ENCODE data around the gene FGB.

FGB gene

DNA sequence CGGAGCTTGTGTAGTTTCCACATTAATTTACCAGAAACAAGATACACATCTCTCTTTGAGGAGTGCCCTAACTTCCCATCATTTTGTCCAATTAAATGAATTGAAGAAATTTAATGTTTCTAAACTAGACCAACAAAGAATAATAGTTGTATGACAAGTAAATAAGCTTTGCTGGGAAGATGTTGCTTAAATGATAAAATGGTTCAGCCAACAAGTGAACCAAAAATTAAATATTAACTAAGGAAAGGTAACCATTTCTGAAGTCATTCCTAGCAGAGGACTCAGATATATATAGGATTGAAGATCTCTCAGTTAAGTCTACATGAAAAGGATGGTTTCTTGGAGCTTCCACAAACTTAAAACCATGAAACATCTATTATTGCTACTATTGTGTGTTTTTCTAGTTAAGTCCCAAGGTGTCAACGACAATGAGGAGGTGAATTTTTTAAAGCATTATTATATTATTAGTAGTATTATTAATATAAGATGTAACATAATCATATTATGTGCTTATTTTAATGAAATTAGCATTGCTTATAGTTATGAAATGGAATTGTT is at the start of gene FGB:
FGB (plus strand) TSS at position 315 of the 558 bp plus-strand sequence; CDS start at position 323, 8 bp downstream.
- in situ Hi-C loops (cut with HindIII; ENCODE audit: low sequenced_read_pairs), result no loop called here

DNA sequence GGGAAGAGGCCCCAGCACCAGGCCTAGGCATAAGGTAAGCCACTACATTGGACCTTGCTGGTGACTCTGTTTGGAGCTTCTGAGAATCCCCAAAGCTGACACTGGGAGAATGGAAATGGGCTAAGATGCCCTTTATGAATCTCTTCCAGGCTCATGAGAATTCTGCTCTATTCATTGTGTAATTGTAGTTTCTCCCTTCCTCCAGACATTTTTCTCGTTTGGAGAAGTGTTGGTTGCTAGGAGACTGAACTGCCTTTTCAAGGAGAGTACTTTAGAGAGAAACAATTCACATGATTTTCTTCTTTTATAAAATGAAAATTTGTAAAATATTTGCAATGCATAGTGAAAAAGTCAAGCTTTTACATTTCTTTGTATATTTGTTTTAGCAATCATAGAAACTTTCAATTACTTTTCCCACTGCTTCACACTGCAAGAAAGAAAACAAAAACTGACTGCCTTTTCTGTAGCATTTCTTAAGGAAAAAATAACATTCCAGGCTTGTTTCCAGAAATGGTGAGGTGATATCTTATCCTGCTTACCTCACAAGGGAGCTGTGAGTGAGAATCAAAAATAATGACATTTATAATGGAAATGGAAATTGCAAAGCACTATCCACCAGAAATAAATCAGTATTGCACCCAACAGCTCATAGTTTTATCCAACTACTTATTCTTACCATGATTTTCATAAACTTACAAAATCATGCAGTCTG is 46.3 kb upstream of the FGB start:
- in situ Hi-C loops (cut with HindIII; ENCODE audit: low sequenced_read_pairs), result no loop called here

DNA sequence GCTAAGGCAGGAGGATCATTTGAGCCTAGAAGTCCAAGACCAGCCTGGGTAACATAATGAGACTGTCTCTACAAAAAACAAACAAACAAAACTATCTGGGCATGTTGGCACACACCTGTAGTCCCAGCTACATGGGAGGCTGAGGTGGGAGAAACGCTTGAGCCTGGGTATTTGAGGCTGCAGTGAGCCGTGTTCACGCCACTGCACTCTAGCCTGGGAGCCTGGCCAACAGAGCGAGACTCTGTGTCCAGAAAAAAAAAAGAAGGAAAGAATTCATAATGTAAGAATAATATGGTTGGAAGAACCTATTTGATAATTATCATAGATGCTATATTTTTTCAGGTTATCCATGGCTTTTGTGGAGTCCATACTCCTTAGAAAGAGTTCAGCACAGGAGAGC is 45.2 kb upstream of the FGB start:
- in situ Hi-C loops (cut with HindIII; ENCODE audit: low sequenced_read_pairs), result no loop called here

DNA sequence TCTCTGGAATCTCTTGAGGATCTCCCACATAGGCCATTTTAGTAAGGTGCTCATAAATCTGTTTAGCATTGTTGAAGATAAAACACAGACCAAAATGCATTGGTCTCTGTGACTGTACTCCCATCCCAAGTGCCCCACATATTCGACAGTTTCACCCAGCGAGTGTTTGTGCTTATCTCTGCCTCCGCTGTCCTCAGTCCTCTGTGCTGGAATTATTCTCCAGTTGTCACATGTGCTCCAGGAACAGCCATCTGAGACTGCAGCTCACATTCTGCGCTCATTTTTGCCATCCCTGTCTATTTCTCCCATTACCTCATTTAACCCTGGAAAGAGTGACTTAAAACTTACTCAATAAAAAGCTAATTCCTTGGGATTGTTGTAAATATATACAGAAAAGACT is 43.6 kb upstream of the FGB start:
- in situ Hi-C loops (cut with HindIII; ENCODE audit: low sequenced_read_pairs), result no loop called here

DNA sequence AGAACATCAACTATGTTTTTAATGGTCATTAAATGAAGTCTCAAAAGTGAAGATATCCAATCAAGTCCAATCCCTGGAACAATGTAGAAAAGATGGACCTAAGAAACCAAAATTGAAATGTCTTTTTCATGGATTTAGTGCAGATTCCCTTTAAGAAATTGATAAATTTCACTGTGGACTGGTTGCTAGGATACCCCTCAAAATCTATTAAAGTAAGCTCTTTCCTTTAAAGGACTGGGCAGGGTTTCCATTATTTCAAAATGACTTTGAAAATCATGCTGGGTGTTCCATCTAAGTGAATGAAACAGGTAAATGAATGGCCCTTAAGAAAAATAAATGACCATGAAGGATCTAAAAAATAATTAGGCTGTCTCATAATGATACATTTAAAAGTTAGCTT is 41.2 kb upstream of the FGB start:
- in situ Hi-C loops (cut with HindIII; ENCODE audit: low sequenced_read_pairs), result no loop called here

DNA sequence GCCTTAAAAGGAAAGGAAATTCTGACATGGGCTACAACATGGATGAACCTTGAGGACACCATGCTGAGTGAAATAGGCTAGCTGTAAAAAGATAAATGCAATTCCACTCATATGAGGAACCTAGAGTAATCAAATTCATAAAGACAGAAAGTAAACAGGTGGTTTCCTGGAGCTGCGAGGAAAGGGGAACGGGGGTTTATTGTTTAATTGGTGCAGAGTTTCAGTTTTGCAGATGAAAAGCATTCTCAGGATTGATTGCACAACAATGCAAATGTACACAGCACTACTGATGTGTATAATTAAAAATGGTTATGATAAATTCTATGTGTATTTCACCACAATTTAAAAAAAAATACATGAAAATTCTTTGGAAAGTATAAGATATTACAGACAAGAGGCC is 36.7 kb upstream of the FGB start:
- in situ Hi-C loops (cut with HindIII; ENCODE audit: low sequenced_read_pairs), result no loop called here

DNA sequence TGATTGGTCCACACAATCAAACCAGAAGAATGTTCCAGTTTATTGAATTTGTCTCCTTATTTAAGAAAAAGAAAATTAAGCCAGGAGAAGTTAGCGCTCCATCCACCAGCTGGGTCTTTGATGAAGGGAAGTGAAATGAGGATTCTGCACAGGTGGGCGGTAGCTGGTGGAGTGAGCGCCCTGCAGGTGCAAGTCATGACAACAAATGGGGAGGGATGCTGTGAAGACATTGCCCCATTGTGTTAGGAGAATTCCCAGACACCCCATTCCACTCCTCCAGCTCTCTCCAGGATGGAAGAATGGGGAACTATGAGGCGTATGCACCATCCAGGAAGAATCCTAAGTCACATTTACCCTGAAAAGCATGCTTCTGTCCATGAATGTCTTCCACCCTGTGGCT is 35.5 kb upstream of the FGB start:
- in situ Hi-C loops (cut with HindIII; ENCODE audit: low sequenced_read_pairs), result no loop called here

DNA sequence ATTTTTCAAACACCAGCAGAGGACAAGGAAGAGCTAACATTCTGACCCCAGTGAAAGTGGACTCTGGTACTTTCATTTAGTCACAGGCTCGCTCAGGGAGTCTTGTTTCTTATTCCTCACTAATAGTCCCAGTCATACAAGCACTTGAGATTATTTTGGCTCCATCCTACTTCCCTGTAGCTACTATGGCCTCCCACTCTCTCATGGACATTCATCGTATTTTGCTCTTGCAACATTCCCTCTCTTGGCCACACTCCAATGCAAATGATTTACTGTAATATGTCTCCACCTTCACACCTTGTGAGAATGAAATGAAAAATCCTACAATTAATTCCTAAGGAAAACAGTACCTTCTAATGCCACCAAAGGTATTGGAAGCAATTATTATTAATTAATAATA is 33.9 kb upstream of the FGB start:
- in situ Hi-C loops (cut with HindIII; ENCODE audit: low sequenced_read_pairs), result no loop called here

DNA sequence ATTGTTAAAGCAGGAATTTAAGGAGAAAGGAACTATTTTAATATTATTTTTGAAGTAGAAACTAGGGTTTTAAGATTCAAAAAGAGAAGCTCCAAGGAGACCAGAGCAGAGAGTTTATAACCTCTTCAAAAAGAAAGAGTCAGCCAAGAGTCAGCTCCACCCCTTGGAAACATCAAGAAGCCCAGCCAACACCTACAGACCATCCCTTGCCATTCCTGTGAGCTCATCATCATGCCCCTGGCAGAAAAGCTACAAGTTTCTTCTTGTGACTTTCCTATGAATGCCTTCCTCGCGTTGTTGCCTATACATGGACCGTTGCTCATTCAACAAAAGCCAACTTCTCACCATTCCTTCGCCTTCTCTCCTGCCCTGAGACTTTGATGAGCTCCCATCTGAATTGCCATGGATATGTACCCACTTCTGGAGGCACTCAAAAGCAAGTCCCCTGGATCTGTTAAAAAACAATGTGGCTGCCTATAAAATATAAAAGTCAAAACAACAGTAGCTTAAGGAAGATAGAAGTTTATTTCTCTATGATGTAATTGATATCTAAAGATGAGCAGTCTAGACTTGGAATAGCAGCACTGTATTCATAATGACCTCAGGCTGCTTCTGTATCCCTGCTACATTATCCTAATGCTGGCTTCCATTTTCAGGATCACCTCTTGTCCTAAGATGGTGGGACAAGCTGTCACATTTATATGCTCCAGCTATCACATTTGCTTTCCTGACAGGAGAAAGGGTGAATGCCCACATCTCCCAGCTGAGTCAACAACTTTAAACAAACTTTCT is 32.9 kb upstream of the FGB start:
- in situ Hi-C loops (cut with HindIII; ENCODE audit: low sequenced_read_pairs), result no loop called here

DNA sequence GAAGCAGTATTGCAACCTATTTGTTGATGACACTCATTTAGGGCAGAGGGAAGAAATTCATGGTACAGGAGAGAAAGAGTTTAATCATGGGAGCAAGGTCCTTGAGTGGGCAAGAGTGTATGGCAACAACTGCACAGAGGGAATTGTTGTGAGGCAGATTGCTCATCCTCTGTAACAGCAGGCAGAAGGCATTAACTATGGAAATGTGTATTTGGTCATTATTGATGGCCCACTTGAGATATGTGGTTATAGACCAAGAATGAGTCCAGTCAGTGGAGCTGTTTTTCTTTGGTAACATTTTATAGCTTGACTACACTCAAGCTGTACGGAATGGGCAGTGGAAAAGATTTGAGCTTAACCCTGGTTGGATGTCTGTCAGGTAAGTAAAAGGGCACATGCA is 28.5 kb upstream of the FGB start:
- in situ Hi-C loops (cut with HindIII; ENCODE audit: low sequenced_read_pairs), result no loop called here

DNA sequence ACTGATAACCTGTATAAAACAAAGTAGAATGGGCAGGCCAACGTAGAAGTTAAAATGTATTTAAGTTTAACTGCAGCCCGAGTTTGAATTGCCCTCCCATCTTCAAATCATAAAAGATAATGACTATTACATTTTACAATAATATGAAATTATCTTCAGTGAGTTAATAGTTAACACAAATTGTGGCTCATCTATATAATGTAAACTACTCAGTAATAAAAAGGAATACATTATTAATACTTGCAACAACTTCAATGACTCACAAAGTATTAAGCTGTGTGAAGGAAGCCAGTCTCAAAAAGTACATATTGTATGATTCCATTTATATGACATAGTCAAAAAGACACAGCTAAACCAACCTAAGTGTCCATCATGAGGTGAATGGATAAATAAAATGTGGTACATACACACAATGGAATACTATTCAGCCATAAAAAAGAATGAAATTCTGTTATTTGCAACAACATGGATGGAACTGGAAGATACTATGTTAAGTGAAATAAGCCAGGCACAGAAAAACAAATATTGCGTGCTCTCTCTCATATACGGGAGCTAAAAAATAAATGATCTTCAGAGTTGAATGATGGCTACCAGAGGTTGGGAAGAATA is 20.4 kb upstream of the FGB start:
- in situ Hi-C loops (cut with HindIII; ENCODE audit: low sequenced_read_pairs), result no loop called here

DNA sequence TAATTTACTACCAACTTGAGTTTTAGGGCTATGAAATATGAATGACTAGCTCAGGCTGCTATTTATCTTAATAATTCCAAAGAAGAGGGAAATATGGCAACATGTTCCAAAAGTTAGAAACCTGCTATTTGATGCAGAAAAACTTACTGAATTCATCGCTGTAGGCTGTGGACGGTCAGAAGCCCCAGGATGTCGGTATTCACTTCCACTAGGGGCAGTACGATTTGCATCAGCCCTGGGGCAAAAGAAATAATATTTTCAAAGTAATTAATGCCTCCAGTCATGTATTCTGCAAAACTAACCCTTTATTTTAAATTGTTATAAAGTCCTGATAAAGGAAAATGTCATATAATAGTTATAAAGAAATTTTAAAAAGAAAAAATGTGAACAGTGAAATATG is 17.1 kb upstream of the FGB start:
- in situ Hi-C loops (cut with HindIII; ENCODE audit: low sequenced_read_pairs), result no loop called here

DNA sequence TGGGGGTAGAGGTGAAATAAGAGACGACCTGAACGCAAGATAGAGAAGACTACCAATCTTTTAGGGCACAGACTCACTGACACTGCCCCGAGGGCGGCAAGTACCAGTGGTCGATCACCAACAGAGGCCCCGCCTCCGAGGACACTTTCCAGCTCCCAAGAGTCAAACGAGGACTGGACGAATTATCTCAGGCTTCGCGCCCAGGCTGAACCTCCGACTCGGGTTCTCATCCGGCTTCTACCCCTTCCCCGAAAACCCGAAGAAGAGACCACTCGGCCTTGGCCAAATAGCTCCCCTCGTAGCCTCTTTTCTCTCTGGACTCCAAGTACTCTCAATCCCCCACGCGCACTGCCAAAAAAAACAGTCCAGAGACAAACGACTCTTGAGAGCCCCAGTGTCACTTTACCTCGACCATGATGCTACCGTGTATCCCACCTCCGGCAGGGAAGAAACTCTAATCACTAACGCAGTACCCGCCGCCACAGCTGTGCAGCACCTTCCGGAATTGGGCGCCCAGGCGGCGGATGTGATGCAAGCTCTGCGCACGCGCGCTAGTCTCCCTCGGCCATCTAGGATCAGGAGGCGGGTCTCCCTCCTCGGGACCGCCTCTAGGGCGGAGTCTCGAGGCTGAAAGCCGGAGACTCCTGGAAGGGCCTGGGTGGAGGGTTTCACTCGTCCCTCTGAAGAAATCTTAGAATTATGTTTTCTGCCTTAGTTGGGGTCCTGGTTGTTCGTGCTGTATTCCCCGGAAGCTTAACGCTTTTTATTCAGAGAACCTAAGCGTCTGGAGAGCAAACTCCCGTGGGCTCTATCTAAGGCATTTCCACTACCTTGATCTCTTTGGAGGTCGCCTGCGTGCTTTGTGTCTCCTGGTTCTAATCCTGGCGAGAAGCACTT is 12.7 kb upstream of the FGB start, which contains the start of gene PLRG1:
PLRG1 (minus strand) TSS at position 507 of the 897 bp plus-strand sequence; CDS start at position 415, 92 bp downstream.
- in situ Hi-C loops (cut with HindIII; ENCODE audit: low sequenced_read_pairs), result no loop called here

DNA sequence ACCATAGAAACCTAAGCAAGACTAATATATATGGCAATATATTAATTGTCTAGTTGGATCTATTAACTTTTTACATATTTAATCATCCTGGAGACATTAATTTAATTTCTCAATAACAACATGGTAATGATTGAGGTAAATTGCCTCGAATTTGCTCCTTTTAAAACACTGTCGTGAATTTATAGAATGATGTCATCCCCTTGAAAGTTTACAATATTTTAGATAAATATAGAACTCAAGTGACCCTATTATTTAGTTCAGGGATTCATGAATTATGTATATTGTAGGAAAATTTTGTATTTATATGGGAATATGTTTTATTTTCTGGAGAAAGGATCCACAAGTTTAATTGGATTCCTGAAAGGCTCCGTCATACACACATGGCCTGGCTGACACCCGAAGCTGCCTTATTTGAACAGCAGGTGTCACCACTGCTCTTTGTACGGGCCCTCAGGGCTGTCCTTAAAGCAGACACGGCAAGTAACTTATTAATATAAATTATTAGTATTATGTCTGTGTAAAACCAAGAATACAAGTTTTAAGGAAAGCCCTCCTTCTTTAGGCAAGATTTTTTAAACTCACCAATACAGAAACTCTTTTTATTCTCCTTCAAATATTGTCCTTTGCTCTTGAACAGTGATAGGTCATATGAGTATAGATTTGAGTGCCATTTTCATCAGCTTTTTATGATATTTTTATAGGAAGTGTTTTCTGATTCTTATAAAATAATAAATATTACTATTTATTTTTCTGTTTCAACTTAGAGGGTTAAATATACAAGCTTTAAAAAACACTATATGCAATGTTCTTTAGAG is 10.7 kb upstream of the FGB start:
- in situ Hi-C loops (cut with HindIII; ENCODE audit: low sequenced_read_pairs), result no loop called here

DNA sequence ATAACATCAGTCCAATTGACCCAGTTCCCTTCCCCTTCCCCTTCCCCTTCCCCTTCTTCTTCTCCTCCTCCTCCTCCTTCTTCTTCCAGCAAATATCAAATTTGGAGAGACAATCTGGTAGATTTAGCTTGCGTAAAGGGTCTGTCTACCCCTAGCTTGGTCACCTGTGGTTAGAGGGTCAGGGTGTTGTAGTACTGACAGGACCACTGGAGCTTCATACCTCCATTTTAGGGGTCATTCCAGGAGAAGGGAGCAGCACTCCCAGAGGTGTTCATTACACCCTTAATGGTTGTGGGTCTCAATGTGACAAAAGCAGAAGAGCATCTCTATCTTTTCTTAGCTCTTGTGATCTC is 3.7 kb upstream of the FGB start:
- in situ Hi-C loops (cut with HindIII; ENCODE audit: low sequenced_read_pairs), result no loop called here

DNA sequence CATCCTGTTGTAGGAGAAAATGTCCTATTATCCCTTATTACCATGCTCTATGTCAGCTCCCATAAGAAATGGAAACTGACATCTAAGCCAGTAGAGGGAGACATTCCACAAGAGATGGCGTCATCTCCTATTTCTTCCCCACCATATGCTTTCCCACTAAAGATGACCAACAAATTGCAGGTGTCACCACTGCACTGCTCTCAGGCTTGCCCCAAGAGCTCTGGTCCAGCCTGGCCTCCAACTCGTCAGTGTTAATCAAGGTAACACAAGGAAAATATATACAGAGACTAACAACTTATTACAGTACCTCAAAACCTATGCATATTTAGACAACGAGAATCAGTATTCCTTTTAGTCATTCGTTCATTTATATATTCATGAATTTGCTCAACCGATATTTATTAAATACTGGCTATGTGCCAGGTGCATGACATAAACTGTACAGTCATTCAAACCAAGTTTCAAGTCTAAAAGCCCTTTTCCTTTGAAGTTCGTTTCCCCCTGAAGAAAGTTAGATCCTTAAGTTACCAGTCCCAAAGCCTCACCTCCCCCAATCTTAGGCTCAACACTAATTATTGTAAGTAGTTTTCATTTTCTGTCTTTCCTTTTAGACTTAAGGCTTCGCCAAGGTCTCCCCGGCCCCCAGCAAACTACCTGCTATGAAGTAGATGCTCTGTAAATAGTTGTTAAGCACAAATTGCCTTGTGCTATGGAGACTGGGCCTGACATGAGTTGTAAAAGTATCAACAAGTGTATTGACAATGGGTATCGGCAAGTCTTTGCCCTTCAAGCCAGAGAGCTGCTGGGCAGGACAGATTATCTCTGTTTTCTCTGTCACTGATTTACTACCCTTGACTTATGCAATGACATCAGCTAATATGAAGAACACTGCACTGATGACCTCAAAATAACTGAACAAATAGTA is 3.1 kb upstream of the FGB start:
- in situ Hi-C loops (cut with HindIII; ENCODE audit: low sequenced_read_pairs), result no loop called here

DNA sequence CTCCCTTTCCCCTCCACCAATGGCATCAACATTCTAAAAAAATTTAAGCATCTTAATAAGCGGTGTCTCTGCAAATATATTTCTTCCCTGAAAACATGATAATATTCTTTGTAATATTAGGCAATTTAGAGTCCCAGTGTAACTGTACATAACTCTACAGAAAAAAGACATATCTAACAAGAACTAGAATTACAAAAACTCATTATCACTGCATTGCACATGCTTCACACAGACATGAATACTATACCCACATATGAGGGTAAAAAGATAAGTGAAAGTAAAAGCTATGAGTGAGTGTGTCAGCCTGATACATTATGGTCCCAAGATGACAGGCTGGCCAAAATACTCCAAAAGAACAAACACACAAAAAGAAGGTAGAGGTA is 2.4 kb upstream of the FGB start:
- in situ Hi-C loops (cut with HindIII; ENCODE audit: low sequenced_read_pairs), result no loop called here

DNA sequence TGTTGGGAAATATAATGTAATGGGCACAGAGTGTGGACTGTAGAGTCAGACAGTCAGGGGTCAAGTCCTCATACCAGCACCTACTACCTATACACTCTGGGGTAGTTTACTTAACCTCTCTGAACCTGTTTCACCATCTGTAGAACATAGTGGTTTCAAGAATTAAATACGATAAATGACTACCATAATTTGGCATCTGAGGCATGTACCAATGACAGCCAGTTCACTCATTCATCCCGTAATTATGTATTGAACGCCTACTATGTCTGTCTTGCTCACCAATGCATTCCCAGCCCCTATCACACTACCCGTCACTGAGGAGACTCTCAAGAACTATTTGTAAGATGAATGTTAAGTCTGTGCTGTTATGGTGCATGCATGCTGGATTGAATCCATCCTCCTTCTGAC is 2.0 kb upstream of the FGB start:
- in situ Hi-C loops (cut with HindIII; ENCODE audit: low sequenced_read_pairs), result no loop called here

DNA sequence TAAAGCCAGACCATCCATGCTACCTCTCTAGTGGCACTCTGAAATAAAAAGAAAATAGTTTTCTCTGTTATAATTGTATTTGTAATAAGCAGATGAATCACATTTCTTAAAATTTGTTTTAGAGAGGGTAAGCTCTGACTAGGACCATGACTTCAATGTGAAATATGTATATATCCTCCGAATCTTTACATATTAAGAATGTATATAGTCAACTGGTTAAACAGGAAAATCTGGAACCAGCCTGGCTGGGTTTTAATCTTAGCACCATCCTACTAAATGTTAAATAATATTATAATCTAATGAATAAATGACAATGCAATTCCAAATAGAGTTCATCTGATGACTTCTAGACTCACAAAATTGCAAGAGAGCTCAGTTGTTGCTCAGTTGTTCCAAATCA is 1.5 kb downstream of the FGB start:
- in situ Hi-C loops (cut with HindIII; ENCODE audit: low sequenced_read_pairs), result no loop called here
